VCaP (cell line): ENCODE results near the gene C1orf94.

Experiments used
- H3K27ac ChIP-seq: fragments of 450-650 bp; 2 replicates; pipeline ENCODE4 v1.5.1; 2017
- CTCF ChIP-seq: fragments of 450-650 bp; conservative IDR thresholded peaks from 2 replicates; pipeline ENCODE4 v1.5.1; 2017; ENCODE audit warnings: mild to moderate bottlenecking, moderate library complexity

C1orf94 gene

DNA sequence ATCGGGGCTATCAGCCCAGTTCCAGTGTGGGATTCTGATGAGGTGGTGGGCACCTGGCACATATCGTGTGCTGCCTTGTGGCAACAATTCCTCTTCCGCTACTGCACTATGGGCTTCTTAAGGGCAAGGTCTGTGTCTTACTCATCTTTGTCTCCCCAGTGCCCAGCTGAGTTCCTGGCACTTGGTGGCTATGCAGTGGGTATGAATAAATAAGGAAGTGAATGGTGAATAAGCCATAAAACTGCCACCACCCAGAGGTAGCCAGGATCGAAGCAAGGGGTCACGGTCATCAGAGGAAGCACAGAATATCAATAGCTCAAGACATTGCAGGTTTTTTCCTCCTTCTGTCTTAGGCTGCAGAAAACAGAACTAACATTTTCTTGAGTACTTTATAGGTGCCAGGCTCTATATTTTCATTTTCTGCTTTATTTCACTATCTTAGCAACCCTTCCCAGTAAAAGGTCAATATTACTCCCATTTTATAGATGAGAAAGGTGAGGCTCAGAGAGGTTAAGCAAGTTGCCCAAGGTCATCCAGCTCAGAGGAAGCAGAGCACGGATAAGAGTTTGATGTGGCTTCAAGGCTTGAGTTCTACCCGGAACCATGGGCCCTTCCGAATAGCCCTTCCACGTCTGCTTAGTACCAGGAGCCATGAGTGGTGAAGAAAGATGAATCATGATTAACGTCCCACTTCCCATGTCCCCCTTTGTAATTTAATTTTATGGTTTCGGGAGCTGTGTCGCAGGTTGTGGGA lies 10.2 kb downstream of the C1orf94 start:
- TF ChIP-seq CTCF: no peak
- no peak overlapping the region for H3K27ac ChIP-seq

DNA sequence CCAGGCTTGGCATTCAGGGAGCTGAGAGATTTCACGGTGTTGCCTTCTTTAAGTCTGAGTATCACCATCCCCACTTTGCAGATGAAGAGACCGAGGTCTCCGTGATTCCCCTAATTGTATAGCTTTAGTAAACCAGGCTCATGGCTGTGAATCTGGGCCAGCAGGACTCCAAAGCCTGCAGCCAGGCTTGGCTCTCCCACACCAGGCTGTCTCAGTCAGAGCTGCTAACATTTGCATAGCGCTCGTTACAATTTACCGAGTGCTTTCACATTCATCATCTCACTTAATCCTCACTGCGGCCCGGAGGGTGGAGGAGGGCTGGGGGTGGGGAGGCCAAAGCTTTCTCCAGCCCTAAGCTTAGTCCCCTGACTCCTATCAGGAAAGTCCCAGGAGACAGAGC lies 11.7 kb downstream of the C1orf94 start:
- TF ChIP-seq CTCF: no peak
- no peak overlapping the region for H3K27ac ChIP-seq

DNA sequence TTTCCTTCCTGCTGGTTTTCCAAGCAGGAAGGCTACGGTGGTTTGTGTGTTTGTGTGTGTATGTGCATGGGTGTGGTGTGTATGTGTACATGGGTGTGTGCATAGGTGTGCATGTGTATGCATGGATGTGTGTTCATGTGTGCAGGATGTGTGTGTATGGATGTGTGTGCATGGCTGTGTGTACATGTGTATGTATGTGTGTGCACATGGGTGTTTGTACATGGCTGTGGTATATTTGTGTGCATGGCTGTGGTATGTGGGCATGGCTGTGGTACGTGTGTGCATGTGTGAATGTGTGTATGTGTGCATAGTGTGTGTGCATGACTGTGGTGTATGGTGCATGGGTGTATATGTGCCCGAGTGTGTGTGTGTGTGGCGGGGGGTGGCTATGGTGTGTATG lies 12.3 kb downstream of the C1orf94 start:
- TF ChIP-seq CTCF: no peak
- H3K27ac ChIP-seq: no peak overlapping the region

- TF ChIP-seq CTCF: no peak
- H3K27ac ChIP-seq: no peak overlapping the region
Measured at GRCh38 chr1:34190692-34191091, 14.0 kb downstream of the C1orf94 start.

- no peak overlapping the region for H3K27ac ChIP-seq
- no peak for TF ChIP-seq CTCF
Measured at GRCh38 chr1:34192621-34193020, 15.9 kb downstream of the C1orf94 start.

GRCh38 chr1:34199927-34200326 lies 23.2 kb downstream of the C1orf94 start:
- TF ChIP-seq CTCF: no peak

DNA sequence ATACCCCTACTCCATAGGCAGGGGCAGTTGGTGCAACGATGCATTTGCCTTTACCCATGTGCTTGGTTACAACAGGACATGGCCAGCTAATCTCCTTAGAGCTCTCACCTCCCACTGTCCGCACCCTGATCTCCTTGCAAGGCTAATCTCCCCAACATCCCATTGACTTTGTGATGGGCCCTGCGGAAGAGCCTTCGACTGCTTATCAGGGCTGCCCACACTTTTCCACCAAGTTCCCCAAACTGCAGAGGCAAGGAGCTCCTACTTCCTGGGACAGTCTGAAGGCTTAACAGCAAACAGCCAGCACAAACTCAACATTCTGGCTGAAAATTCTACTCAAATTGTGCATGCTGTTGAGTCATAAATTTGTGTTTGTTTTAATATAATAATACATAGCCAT lies 36.0 kb downstream of the C1orf94 start:
- H3K27ac ChIP-seq: no peak overlapping the region
- TF ChIP-seq CTCF: no peak

More at GRCh38 chr1:34199927-34200326, 23.2 kb downstream of the C1orf94 start:
- no peak overlapping the region for H3K27ac ChIP-seq
